Activated CD8-positive, alpha-beta memory T cell treated with anti-CD3 and anti-CD28 coated beads, Interleukin-2, amount 50 U/mL, for 24 hours (primary cell): ENCODE data around the gene PRKG2.
"Not testable (repeated sequence)": the region's sequence is repeated elsewhere in the genome, so short reads cannot be mapped to it uniquely, and the experiment has no call there.

Experiments
- DNase-seq: peaks from one replicate; pipeline ENCODE4 v3.0.0-alpha.2; 2020; ENCODE audit errors: extremely low read depth

Gene PRKG2

DNA sequence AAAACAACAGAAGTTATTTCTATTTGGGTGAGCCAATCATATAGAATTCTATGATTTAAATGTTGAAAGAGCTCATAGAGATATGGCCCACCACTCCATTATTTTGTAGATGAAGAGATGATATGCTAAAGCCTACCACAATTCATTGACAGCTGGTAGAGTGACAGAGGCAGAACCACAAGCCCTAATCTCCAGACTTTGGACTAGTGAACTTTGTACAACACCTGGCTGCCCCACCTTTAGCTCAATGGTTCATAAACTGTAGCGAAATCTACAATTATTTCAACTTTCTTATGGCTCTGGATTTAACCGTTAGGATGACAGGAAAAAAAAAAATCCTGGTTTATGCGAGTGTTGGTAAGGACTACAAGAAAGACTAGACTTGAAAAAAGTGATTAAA, 50.9 kb downstream of the PRKG2 start:
- no peak for DNase-seq

DNA sequence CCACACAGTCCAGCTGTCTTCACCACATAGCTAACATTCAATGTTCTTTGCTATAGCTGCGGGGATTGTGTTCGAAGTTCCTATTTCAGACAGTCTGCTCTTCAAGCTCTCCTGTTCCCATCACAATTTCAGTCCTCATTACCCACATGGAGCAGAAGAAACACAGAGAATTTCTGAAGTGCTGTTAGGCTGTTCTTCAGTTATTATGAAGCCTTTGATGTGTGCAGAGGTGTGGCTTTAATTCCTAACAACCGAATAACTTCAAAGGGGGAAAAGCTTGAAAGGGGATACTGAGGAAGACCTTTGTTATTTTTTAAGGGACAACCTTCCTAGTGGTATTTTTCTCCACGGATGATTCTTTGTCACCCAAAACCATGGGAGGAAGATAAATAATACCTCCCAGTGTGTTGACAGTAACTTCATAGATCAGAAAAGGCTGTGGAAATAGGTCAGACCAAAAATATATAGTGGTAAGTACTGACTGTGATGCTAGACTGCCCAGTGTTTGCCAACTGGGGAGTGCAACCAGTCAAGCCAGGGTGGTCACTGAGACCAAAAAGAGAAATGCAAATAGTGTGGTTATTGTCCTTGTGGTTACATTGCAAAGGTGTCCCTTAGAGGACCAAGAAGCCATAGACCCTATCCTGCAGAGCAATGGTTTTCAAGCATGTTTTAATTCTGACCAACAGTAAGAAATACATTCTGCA, 52.1 kb downstream of the PRKG2 start:
- no peak for DNase-seq

DNA sequence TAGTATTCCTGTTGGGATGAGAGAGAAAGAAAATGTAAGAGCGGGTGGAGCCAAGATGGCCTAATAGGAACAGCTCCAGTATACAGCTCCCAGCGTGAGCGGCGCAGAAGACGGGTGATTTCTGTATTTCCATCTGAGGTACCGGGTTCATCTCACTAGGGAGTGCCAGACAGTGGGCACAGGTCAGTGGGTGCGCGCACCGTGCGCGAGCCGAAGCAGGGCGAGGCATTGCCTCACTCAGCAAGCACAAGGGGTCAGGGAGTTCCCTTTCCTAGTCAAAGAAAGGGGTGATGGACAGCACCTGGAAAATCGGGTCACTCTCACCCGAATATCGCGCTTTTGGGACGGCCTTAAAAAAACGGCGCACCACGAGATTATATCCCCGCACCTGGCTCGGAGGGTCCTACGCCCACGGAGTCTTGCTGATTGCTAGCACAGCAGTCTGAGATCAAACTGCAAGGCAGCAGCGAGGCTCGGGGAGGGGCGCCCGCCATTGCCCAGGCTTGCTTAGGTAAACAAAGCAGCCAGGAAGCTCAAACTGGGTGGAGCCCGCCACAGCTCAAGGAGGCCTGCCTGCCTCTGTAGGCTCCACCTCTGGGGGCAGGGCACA, 61.2 kb downstream of the PRKG2 start:
- DNase-seq: not testable (repeated sequence)

DNA sequence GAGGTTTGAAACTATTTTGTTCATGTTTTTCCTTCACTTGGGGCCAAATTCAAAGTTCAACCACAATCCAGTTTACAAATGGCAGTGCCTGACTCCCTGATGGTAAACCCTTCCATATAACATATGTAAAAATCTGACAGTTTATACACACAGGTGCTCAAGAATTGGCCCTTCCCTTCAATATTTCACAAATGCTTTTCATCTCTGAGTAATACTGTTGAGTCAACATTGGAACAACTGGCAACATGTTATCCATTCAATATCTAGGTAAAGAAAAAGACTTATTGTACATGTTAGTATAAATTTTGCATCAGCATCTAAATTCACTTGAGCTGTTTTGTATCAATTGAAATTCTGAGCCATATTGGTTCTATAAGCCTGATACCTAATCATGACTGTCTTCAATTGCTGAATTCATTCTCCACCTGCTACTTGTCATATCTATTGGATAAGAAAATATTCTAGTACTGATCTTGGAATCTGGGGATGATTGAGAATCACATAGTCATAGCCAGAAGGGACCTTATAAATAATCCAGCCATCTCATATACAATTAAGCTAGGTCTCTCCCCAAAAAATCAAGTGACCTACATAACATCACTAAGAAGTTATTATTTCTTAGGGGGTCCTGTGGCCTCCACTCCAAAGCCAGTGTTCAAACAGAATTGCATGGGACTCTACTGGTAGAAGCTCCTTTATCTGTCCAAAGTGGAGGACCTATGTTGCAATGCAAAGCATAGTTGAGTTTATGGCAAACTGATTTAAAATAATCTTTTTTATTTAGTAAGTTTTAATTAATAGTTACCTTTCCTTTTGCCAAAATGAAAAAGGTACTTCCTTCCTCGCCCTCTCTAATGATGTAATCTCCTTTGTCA, 61.9 kb downstream of the PRKG2 start:
- no peak for DNase-seq

DNA sequence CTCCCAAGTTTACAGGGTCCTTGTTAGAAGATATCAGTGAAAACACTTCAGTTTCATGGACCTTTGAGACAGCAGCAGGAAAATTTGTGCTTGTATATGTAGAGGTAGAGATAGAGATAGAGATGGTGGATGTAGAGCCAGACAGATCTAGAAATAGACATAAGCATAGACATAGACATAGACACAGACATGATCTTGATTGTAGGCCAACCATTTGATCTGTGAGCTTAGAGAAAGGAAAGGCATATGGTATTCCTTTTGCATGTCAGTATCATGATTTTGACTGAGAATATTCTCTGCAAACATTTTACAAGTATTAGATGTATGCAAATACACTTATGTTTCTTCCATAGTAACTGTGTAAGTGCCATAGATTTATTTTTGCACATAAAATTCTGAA, 65.0 kb downstream of the PRKG2 start:
- DNase-seq: no peak

DNA sequence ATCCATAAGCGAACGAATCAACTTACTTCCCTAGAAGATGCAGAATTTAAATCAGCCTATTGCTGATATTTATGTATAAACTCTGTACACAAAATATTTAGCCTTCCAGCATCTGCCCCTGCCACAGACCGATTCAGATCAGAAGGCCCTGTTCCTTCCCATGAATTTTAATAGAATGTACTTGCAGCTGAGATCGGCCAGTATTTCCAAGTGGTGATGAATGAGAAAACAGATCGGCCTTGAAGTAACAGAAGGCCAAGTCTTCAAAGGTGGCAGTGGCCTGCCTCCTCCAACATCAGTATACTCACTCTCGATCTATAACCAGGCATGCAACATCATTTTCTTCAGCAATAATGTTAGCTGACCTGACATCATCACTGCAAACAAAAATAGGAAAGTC, 66.4 kb downstream of the PRKG2 start:
- DNase-seq: no peak

DNA sequence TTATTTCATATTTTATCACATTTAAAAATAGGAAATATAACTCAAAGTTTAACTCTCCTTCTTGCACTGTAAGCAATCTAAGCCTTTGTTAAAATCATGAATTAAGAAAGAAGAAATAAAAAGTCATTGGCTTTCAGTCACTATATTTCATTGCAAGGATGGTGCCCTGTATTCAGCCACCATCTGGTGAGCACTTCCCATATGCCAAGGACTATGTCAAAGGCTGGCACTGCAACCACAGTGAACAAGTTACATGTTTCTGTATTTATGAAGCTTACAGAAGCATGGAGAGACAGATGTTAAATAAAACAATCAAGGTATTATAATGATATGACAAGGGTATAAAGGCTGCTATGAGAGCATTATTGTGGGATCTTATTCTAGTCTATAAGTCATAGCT, 68.6 kb downstream of the PRKG2 start:
- DNase-seq: no peak

DNA sequence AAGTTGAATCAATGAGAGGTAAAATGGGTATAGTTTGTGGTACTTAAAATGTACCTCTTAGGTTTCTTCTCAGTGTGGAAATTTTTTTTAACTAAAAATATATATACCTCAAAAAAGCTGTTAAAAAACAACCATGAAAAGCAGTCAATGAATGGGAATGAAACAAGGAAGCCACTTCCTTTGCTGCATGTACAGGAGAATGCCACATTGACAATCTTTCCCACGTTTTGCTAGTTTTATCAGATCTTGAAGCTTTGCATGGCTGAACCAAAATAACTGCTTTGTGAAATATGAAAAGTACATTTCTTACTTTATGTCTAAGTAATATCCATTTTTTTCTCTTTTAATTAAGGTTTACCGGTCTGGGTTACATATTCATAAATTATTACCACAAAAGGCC, 71.8 kb downstream of the PRKG2 start:
- DNase-seq: no peak

DNA sequence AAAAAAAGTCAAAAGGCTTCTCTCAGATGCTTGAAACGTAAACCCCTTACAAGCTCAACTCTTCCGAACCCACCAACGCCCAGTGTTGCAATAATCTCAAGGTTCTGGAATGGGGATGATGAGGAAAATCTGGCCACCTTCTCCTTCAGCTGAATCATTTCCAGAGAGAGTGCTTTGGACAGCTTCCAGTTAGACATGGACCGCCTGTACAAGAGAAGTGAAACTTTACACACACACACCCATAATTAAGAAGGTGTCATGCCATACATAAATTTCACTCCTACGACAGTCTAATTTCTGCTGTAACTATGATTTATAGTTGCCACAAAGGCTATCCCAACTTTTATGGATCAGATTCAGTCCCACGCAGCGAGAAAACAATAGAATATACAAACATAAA, 72.3 kb downstream of the PRKG2 start:
- no peak for DNase-seq

DNA sequence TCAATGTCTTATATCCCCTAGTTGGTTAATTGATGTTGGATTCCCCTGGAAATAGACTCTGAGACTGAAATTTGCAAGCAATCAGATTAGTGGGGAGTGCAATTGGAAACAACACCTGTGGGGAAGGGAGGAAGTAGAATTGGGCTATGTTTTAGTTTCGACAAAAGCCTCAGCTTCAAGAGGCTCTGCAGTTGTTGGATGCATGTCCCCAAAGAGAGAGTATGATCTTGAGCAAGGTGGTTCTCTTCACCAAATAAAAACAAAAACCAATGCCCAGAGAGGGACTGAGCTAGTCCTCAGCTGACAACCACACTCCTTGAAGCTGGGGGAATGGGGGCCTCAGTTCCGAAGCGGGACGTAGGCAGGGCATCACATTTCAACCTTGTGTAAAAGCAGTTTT, 77.1 kb downstream of the PRKG2 start:
- DNase-seq: no peak

DNA sequence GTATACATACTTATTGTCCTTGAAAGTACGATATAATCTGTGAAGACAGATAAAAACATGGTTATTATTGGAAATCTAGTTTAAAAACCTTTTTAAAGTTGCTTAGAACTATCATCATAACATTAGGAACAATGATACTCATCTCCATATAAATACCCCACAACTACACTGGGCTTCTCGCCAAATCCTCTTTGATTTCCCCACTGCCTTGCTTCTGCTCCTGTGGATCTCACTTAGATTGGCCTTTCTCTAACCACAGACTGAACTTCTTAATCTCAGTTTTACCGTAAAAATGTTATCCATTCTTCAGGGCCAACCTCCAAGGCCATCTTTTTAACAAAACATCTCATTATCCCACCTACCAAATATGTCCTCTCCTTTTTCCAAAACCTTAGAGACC, 77.6 kb downstream of the PRKG2 start:
- no peak for DNase-seq

DNA sequence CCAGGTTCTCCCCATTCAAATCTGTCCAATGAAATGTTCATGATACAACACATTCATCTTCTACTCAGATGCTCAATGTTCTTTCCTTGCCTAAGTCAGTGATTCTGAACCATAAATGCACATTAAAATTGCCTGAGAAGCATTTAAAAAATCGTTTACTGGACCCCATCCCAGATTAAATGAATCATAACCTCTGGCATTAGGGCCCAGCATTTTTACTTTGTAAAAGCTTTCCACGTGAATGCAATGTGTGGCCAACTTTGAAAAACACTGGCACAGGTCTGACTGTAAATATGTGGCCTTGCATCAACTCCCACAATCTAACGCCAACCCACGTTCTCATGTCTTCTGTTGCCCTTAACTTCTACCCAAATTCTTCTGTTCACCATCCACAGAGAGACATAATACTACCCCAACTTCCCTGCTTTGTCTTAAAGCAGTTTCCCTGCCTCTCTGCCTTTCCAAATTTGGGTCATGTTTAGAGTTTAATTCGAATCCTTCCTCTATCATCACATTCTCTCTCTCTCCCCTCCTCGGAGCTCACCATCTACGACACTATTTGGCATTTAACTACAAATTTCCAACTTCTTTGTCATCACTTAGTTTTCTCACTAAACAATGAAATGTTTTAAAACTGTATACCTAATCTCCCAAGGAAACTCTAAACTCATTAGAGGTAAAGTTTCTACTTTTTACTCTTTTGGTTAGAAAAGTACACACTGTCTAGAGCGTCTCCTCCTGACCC, 78.7 kb downstream of the PRKG2 start:
- DNase-seq: no peak

DNA sequence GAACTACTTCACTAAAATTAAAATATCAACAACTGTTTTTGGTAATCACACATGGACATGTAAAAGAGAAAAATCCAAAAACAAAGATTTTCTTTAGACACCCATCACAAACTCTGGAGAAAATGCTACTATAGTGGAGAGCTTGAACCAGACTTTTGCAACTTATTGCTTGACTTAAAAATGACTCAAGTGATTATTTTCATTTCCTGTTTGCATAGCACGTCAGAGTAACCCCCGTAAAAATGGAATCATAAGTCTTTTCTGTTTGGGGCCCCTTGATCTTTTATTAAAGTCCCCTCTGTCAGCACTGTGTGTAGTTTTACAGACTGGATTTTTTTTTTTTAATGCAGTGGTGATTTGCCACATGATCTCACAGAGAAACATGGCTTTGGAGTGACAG, 79.5 kb downstream of the PRKG2 start:
- DNase-seq: no peak

DNA sequence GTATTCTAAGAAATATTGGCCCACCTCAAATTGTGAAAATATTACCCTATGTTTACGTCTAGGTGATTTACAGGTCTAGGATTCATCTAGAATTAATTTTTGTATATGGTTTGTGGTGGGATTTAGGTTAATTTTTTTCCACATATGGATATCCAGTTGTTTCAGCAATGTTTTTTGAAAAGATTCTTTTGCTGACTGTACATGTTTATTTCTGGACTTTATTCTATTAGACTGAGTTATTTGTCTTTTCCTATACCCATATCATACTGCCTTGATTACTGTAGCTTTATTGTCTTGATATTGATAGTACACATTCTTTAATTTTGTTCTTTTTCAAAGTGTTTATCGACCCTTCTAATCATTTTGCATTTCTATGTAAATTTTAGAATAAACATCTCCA, 83.5 kb downstream of the PRKG2 start:
- DNase-seq: no peak

DNA sequence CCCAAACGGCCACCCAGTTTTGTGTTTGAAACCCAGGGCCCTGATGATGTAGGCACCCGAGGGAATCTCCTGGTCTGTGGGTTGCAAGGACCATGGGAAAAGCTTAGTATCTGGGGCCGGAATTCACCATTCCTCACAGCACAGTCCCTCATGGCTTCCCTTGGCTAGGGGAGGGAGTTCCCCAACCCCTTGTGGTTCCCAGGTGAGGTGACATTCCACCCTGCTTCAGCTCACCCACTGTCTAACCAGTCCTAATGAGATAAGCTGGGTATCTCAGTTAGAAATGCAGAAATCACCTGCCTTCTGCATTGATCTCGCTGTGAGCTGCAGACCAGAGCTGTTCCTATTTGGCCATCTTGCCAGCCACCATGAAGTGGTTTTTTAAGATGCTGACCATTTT, 84.0 kb downstream of the PRKG2 start:
- no peak for DNase-seq

DNA sequence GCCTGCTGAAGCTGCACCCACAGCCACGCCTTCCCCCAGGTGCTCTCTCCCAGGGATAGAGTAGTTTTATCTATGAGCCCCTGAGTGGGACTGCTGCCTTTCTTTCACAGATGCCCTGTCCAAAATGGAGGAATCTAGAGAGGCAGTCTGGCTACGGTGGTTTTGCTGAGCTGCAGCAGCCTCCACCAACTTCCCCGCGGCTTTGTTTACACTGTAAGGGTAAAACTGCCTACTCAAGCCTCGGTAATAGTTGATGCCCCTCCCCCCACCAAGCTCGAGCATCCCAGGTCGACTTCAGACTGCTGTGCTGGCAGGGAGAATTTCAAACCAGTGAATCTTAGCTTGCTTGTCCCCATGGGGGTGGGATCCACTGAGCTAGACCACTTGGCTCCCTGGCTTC, 84.5 kb downstream of the PRKG2 start:
- no peak for DNase-seq

DNA sequence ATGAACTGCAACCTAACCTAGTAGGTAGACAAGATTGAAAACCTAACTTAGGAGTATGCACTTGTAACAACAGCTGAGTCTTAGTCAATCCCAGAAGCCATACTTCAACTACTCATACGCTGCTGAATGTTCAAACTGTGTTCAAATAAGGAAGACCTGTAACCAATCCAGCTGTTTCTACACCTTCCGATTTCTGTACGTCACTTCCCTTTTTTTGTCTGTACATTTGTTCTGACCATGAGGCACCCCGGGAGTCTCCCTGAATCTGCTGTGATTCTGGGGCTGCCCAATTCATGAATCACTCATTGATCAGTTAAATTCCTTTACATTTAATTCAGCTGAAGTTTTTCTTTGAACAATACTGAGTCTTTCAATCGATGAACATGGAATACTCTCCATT, 95.0 kb downstream of the PRKG2 start:
- DNase-seq: no peak

DNA sequence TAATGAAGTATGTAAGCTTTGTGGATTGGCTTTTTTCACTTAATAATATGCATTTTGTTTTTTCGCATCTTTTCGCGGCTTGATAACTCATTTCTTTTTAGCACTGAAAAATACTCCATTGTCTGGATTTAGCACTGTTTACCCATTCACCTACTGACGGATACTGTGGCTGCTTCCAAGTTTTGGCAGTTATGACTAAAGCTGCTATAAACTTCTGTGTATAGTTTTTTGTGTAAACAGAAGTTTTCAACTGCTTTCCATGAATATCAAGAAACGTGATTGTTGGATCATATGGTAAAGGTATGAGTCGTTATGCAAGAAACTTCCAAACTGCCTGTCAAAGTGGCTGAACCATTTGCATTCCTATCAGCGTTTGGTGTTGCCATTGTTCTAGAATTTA, 96.9 kb downstream of the PRKG2 start:
- DNase-seq: no peak

DNA sequence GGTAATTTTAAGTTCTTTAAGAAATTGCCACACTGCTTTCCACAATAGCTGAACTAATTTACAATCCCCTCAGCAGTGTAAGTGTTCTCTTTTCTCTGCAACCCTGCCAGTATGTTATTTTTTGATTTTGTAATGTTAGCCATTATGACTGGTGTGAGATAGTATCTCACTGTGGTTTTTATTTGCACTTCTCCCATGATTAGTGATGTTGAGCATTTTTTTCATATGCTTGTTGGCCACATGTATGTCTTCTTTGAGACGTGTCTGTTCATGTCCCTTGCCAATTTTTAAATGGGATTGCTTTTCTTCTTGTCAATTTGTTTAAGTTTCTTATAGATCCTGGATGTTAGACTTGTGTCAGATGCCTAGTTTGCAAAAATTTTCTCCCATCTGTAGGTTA, 98.5 kb downstream of the PRKG2 start:
- no peak for DNase-seq

DNA sequence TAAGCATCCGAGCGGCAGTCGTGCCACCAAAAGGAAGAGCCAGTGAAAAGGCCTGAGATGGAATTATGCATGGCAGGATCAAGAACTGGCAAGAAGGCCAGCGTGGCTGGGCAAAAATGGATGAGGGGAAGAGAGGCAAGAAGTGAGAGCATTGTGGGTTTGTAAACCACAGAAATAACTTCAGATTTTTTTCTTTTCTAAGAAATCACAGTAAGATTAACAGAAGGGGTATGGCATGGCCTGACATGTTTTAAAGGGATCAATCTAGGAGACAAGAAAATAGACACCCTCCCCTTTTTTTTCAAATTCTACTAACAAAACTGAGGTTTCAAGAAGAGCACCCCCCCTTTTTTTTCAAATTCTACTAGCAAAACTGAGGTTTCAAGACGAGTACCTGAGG, 102.0 kb downstream of the PRKG2 start:
- DNase-seq: no peak

DNA sequence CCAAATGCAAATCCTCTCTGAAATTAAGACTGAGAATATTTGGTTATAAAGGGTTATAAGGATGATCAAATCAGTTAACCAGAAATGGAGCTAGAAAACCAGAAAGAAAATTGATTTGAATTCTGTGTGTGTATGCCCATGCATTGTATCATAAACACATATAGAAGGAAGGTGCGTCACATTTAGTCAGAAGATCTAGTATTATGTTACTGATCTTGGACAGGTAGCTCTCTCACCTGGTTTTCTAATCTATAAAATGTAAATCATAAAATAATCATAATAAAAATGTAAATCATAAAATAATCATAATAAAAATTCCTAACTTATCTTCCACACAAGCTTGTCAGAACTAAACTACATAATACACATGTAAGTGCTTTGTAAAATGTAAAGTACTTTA, 105.7 kb downstream of the PRKG2 start:
- no peak for DNase-seq

DNA sequence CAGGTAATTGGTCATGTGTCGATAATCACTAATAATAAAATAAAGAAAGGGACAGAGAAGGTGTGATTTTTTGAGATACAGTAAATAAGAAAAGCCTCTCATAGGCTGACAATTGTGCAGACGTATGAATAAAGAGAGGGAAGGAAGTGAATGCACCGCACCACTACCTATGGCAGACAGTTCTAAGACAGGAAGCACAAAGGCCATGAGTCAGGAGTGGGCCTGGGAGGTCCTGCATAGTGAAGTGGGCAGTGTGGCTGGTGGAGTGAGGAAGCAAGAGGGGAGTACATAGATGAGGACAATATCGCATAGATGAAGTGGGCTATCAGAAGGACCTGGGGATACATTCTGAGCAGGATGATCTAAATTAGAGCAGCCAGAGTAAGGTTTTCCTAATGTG, 108.9 kb downstream of the PRKG2 start:
- DNase-seq: no peak
